ENCODE data around the gene CSAG2.
"Not testable (repeated sequence)": the region's sequence is repeated elsewhere in the genome, so short reads cannot be mapped to it uniquely, and the experiment has no call there.

CSAG2 gene, protein sequence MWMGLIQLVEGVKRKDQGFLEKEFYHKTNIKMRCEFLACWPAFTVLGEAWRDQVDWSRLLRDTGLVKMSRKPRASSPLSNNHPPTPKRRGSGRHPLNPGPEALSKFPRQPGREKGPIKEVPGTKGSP

DNA sequence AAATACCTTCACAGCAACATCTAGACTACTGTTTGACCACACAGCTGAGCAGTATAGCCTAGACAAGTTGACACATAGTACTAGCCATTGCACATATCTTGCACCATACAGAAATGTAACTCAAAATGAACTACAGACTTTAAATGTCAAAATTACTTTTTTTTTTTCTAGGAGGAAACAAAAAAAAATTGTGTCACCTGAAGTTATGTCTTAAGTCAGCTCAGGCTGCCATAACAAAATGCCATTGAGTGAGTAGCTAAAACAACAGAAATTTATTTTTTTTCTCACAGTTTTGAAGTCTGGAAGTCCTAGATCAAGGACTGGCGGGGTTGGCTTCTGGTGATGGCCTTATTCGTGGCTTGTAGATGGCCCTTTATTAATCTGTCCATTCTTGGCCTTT lies at the start of gene CSAG2:
Gene CSAG2, minus strand, starts transcription at position 101 of the 400 bp plus-strand sequence. CDS start 161 bp downstream, outside the sequence.
- in situ Hi-C loops (cut with MboI; ENCODE audit: low pct_unique_long_range_greater_than_20kb, low sequenced_read_pairs); DNase-seq: not testable (repeated sequence)

GRCh38 chrX:152754871-152755270 lies 45.8 kb upstream of the CSAG2 start:
- DNase-seq; in situ Hi-C loops (cut with MboI; ENCODE audit: low pct_unique_long_range_greater_than_20kb, low sequenced_read_pairs): not testable (repeated sequence)

DNA sequence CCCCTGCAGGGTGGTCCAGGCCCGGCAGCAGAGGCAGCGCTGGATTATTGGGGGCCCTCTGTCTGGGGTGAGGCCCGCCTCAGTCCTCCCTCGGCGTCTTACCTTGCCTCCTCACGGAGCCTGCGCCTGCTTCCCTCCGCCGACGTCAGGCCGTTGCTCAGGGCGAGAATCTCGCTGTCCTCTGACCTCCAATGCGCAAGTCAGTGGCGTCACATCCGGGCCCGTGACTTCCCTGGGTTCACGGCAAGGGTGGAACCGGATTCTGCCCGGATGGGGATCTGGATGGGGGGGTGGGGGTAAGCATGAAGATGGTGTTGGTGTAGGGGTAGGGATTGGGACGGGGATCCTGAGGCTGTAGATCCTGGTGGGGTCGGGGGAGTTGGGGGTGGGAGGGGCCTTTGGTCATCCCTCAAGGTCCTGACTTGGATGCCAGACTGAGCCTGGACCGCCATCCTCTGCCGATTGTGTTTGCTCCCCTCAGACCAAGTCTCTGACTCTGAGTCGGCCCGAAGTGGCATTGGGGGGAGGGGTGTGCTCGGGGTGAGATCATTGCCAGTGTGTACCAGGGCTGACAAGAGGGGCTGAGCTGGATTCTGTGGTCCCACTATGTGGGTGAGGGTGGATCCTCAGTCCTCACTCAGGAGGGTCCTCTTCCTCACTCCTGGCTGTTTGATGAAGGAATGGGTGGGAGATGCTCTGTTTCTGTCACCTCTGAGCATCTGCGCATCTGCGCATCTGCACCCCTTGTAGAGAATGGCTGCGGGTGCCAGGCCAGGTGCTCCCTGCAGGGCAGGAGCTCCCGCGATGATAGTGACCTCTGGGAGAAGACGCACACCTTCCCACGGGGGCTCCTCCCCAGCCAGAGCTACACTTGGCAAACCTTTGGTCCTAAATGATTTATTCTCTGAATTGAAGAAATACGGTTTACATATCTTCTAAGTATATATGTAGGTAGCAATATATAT lies 44.9 kb upstream of the CSAG2 start, which contains the start of gene MAGEA2:
Gene MAGEA2, minus strand, starts transcription at position 157 of the 965 bp plus-strand sequence. CDS start 2,479 bp downstream, outside the sequence.
- in situ Hi-C loops (cut with MboI; ENCODE audit: low pct_unique_long_range_greater_than_20kb, low sequenced_read_pairs); DNase-seq: not testable (repeated sequence)

DNA sequence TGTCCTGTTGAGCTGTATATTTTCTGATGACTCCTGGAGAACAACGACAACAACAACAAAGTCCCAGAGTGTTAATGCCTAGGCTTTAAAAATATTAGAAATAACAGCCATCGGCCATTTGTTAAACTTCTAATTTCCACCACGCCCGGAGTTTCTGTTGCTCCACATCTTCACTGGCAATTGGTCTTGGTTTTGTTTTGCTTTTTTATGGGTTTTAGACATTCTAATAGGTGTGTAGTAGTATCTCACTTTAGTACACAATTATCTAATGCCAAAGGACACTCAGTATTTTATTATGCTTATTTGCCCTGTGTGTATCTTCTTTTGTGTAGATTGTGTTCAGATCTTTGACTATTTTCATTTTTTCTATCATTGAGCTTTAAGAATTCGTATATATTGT lies 29.5 kb upstream of the CSAG2 start:
- in situ Hi-C loops (cut with MboI; ENCODE audit: low pct_unique_long_range_greater_than_20kb, low sequenced_read_pairs), result no loop called here
- DNase-seq, result no peak

DNA sequence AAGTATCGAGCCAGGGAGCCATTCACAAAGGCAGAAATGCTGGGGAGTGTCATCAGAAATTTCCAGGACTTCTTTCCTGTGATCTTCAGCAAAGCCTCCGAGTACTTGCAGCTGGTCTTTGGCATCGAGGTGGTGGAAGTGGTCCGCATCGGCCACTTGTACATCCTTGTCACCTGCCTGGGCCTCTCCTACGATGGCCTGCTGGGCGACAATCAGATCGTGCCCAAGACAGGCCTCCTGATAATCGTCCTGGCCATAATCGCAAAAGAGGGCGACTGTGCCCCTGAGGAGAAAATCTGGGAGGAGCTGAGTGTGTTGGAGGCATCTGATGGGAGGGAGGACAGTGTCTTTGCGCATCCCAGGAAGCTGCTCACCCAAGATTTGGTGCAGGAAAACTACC lies 27.5 kb upstream of the CSAG2 start:
- DNase-seq; in situ Hi-C loops (cut with MboI; ENCODE audit: low pct_unique_long_range_greater_than_20kb, low sequenced_read_pairs): not testable (repeated sequence)

DNA sequence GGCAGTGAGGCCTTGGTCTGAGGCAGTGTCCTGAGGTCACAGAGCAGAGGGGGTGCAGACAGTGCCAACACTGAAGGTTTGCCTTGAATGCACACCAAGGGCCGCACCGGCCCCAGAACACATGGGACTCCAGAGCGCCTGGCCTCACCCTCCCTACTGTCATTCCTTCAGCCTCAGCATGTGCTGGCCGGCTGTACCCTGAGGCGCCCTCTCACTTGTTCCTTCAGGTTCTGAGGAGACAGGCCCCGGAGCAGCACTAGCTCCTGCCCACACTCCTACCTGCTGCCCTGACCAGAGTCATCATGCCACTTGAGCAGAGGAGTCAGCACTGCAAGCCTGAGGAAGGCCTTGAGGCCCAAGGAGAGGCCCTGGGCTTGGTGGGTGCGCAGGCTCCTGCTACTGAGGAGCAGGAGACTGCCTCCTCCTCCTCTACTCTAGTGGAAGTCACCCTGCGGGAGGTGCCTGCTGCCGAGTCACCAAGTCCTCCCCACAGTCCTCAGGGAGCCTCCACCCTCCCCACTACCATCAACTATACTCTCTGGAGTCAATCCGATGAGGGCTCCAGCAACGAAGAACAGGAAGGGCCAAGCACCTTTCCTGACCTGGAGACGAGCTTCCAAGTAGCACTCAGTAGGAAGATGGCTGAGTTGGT lies 26.9 kb upstream of the CSAG2 start:
- in situ Hi-C loops (cut with MboI; ENCODE audit: low pct_unique_long_range_greater_than_20kb, low sequenced_read_pairs), result no loop called here
- DNase-seq, result no peak

DNA sequence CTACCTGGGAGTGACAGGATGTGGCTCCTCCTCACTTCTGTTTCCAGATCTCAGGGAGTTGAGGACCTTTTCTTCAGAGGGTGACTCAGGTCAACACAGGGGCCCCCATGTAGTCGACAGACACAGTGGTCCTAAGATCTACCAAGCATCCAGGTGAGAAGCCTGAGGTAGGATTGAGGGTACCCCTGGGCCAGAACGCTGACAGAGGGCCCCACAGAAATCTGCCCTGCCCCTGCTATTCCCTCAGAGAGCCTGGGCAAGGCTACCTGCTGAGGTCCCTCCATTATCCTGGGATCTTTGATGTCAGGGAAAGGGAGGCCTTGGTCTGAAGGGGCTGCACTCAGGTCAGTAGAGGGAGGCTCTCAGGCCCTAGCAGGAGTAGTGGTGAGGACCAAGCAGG lies 26.0 kb upstream of the CSAG2 start:
- in situ Hi-C loops (cut with MboI; ENCODE audit: low pct_unique_long_range_greater_than_20kb, low sequenced_read_pairs), result no loop called here
- no peak for DNase-seq

DNA sequence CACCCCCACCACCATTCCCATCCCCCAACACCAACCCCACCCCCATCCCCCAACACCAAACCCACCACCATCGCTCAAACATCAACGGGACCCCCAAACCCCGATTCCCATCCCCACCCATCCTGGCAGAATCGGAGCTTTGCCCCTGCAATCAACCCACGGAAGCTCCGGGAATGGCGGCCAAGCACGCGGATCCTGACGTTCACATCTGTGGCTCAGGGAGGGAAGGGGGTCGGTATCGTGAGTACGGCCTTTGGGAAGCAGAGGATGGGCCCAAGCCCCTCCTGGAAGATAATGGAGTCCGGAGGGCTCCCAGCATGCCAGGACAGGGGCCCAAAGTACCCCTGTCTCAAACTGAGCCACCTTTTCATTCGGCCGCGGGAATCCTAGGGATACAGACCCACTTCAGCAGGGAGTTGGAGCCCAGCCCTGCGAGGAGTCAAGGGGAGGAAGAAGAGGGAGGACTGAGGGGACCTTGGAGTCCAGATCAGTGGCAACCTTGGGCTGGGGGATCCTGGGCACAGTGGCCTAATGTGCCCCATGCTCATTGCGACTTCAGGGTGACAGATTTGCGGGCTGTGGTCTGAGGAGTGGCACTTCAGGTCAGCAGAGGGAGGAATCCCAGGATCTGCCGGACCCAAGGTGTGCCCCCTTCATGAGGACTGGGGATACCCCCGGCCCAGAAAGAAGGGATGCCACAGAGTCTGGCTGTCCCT lies 25.2 kb upstream of the CSAG2 start:
- in situ Hi-C loops (cut with MboI; ENCODE audit: low pct_unique_long_range_greater_than_20kb, low sequenced_read_pairs); DNase-seq: not testable (repeated sequence)

GRCh38 chrX:152733261-152733975 lies 24.3 kb upstream of the CSAG2 start, which contains the start of the genes CSAG1 and MAGEA12:
CSAG1 (minus strand) TSS chrX:152733721; CDS start chrX:152732460, 1,261 bp downstream.
MAGEA12 (plus strand) TSS chrX:152733757; CDS start chrX:152736162, 2,405 bp downstream.
- in situ Hi-C loops (cut with MboI; ENCODE audit: low pct_unique_long_range_greater_than_20kb, low sequenced_read_pairs), result no loop called here
- DNase-seq, result no peak

- in situ Hi-C loops (cut with MboI; ENCODE audit: low pct_unique_long_range_greater_than_20kb, low sequenced_read_pairs), result no loop called here
- DNase-seq, result no peak
Measured at GRCh38 chrX:152725409-152725808, 16.3 kb upstream of the CSAG2 start.

- DNase-seq, result not testable (repeated sequence)
Measured at GRCh38 chrX:152713815-152714787, 5.0 kb upstream of the CSAG2 start, which contains the start of gene MAGEA2B. MAGEA2B (plus strand) TSS chrX:152714628; CDS start chrX:152717107, 2,479 bp downstream.

GRCh38 chrX:152713195-152713594 lies 4.1 kb upstream of the CSAG2 start:
- DNase-seq; in situ Hi-C loops (cut with MboI; ENCODE audit: low pct_unique_long_range_greater_than_20kb, low sequenced_read_pairs): not testable (repeated sequence)

More at GRCh38 chrX:152713815-152714787, 5.0 kb upstream of the CSAG2 start, which contains the start of gene MAGEA2B:
- in situ Hi-C loops (cut with MboI; ENCODE audit: low pct_unique_long_range_greater_than_20kb, low sequenced_read_pairs), result not testable (repeated sequence)

- DNase-seq; in situ Hi-C loops (cut with MboI; ENCODE audit: low pct_unique_long_range_greater_than_20kb, low sequenced_read_pairs): not testable (repeated sequence)
Measured at GRCh38 chrX:152706500-152706899, 2.6 kb downstream of the CSAG2 start.

GRCh38 chrX:152700390-152700789 lies 8.7 kb downstream of the CSAG2 start:
- in situ Hi-C loops (cut with MboI; ENCODE audit: low pct_unique_long_range_greater_than_20kb, low sequenced_read_pairs); DNase-seq: not testable (repeated sequence)

GRCh38 chrX:152697952-152698931 lies 10.8 kb downstream of the CSAG2 start, which contains the start of gene MAGEA3:
MAGEA3 (plus strand) TSS chrX:152698794; CDS start chrX:152700833, 2,039 bp downstream.
- DNase-seq; in situ Hi-C loops (cut with MboI; ENCODE audit: low pct_unique_long_range_greater_than_20kb, low sequenced_read_pairs): not testable (repeated sequence)

GRCh38 chrX:152681012-152681411 lies 28.1 kb downstream of the CSAG2 start:
- DNase-seq; in situ Hi-C loops (cut with MboI; ENCODE audit: low pct_unique_long_range_greater_than_20kb, low sequenced_read_pairs): not testable (repeated sequence)
